Measurements from ENCODE around the gene PARP8.
"Not testable (repeated sequence)": the region's sequence is repeated elsewhere in the genome, so short reads cannot be mapped to it uniquely, and the experiment has no call there.

PARP8 gene

GRCh38 chr5:50807661-50808060 is 141.2 kb downstream of the PARP8 start:
- DNase-seq (ENCODE audit: low read depth, low spot score): no peak
- H3K4me3 ChIP-seq (ENCODE audit: low read depth, low read length): no peak overlapping the region
- in situ Hi-C loops (cut with HindIII; ENCODE audit: low sequenced_read_pairs): no loop called here
- TF ChIP-seq CTCF (IDR thresholded peaks at IDR 0.05; ENCODE audit: low read depth, low read length): no peak

- DNase-seq (ENCODE audit: low read depth, low spot score): no peak
- in situ Hi-C loops (cut with HindIII; ENCODE audit: low sequenced_read_pairs): no loop called here
- TF ChIP-seq CTCF (IDR thresholded peaks at IDR 0.05; ENCODE audit: low read depth, low read length): no peak
- no peak overlapping the region for H3K4me3 ChIP-seq (ENCODE audit: low read depth, low read length)
These were observed 142.0 kb downstream of the PARP8 start for GRCh38 chr5:50808406-50808805.

DNA sequence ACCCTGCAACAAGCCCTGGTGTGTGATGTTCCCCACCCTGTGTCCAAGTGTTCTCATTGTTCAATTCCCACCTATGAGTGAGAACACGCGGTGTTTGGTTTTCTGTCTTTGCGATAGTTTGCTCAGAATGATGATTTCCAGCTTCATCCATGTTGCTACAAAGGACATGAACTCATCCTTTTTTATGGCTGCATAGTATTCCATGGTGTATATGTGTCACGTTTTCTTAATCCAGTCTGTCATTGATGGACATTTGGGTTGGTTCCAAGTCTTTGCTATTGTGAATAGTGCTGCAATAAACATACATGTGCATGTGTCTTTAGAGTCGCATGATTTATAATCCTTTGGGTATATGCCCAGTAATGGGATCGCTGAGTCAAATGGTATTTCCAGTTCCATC is 145.3 kb downstream of the PARP8 start:
- H3K4me3 ChIP-seq (ENCODE audit: low read depth, low read length); DNase-seq (ENCODE audit: low read depth, low spot score); in situ Hi-C loops (cut with HindIII; ENCODE audit: low sequenced_read_pairs): not testable (repeated sequence)

DNA sequence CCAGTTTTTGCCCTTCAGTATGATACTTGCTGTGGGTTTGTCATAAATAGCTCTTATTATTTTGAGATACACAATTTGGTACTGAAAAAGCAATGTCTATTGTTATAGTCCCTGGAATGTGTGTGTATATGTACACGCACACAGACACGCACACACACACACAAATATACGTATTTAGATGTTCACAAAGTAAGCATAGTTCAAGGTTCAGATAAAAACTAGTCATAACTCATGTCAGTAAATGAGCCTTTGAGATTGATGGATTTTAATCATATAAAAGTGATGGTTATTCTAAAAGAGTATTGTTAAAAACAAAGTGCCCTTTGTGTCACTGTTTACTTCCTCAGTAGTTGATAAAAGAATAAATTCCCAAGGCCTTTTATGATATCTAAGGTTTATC is 147.3 kb downstream of the PARP8 start:
- TF ChIP-seq CTCF (IDR thresholded peaks at IDR 0.05; ENCODE audit: low read depth, low read length): no peak
- H3K4me3 ChIP-seq (ENCODE audit: low read depth, low read length): no peak overlapping the region
- no peak for DNase-seq (ENCODE audit: low read depth, low spot score)
- in situ Hi-C loops (cut with HindIII; ENCODE audit: low sequenced_read_pairs): no loop called here

DNA sequence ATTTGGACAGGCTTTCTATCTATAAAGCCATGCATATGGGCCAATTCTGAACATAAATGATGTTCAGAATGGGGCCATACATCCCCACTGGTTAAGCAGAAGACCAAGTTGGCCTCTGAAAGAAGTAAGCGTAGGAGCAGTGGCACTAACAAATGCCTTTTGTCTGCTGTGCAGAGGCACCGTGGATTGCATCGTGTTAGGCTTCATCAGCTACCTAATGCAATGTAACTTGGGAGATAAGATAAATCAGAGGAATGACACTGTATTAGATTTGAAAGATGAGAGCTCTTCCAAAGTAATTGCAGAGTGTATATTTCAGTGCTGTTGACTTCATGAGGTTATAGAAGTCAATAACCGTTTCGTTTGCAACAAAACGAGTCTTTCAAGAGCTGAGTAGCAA is 148.1 kb downstream of the PARP8 start:
- H3K4me3 ChIP-seq (ENCODE audit: low read depth, low read length): no peak overlapping the region
- no peak for TF ChIP-seq CTCF (IDR thresholded peaks at IDR 0.05; ENCODE audit: low read depth, low read length)
- in situ Hi-C loops (cut with HindIII; ENCODE audit: low sequenced_read_pairs): no loop called here
- DNase-seq (ENCODE audit: low read depth, low spot score): no peak

GRCh38 chr5:50822046-50822445 is 155.6 kb downstream of the PARP8 start:
- no peak for TF ChIP-seq CTCF (IDR thresholded peaks at IDR 0.05; ENCODE audit: low read depth, low read length)
- no peak overlapping the region for H3K4me3 ChIP-seq (ENCODE audit: low read depth, low read length)
- in situ Hi-C loops (cut with HindIII; ENCODE audit: low sequenced_read_pairs): no loop called here
- no peak for DNase-seq (ENCODE audit: low read depth, low spot score)

GRCh38 chr5:50822761-50823160 is 156.3 kb downstream of the PARP8 start:
- in situ Hi-C loops (cut with HindIII; ENCODE audit: low sequenced_read_pairs): no loop called here
- no peak overlapping the region for H3K4me3 ChIP-seq (ENCODE audit: low read depth, low read length)
- no peak for DNase-seq (ENCODE audit: low read depth, low spot score)
- TF ChIP-seq CTCF (IDR thresholded peaks at IDR 0.05; ENCODE audit: low read depth, low read length): no peak

Measured in astrocyte of the spinal cord (primary cell).